Measurements from ENCODE around the gene RBM20. TPM values are rescaled to one million over a fixed set of nuclear protein-coding genes. Genes with fewer than 3 reads are reported as not detected.
A peak's percentile ranks its signal among the peaks of the same experiment; 100 is the strongest.

The RBM20 gene
- total RNA-seq, 1 experiment from 2014 or later: 0.17 TPM

GRCh38 chr10:110751850-110752249 is 107.7 kb downstream of the RBM20 start:
- no peak overlapping the region for H2AFZ ChIP-seq (ENCODE audit: low read length)
- no peak overlapping the region for H3K14ac ChIP-seq (ENCODE audit: insufficient read depth, low read length)
- no peak overlapping the region for H2BK20ac ChIP-seq (ENCODE audit: low read depth, low read length, poor library complexity, severe bottlenecking)
- no peak overlapping the region for H2BK120ac ChIP-seq (ENCODE audit: low read depth, low read length, poor library complexity, severe bottlenecking)
- no peak overlapping the region for H4K8ac ChIP-seq (replicated peaks; ENCODE audit: insufficient read length, low read depth, low read length)
- Mint-ChIP-seq H3K36me3 (ENCODE audit: insufficient read depth in 1 of 3, low read depth in 3 of 3) (no peaks in the 10 kb centered on the region), H3K27ac (peak overlapping the region in 1 of 3 experiments; percentile 50; a peak in 1 of 7 replicates), H3K4me1 (no peaks in the 10 kb centered on the region), H3K4me3 (no peak overlapping the region), H3K9me3 (peaks cover 5 to 9% of the 10 kb centered on the region in 2 experiments; a peak in 3 of 5 replicates), H3K27me3 (ENCODE audit: low read depth) (no peaks in the 10 kb centered on the region; the same call in 1 of the 2 replicates)
- no peak overlapping the region for H4K5ac ChIP-seq (ENCODE audit: insufficient read length, low read depth, low read length)
- H3K4me1 ChIP-seq (ENCODE audit: insufficient read depth, low read length): no peaks in the 10 kb centered on the region
- H2AK5ac ChIP-seq (ENCODE audit: insufficient read length, low read length): no peak overlapping the region
- H3K79me1 ChIP-seq (ENCODE audit: insufficient read depth, low read depth, low read length, poor library complexity, severe bottlenecking): no peaks in the 10 kb centered on the region
- TF ChIP-seq CTCF (conservative IDR thresholded peaks at IDR 0.05): no peak
- H2BK15ac ChIP-seq (ENCODE audit: low read depth, low read length): no peak overlapping the region
- no peaks in the 10 kb centered on the region for H3K23me2 ChIP-seq (ENCODE audit: insufficient read length, low read depth, low read length, poor library complexity, severe bottlenecking)
- H3K23ac ChIP-seq (ENCODE audit: insufficient read length, low read depth, low read length): no peak overlapping the region
- no peak overlapping the region for H4K91ac ChIP-seq (ENCODE audit: insufficient read length, low read depth, low read length)
- H2BK5ac ChIP-seq (ENCODE audit: insufficient read length, low read length): no peak overlapping the region
- no peaks in the 10 kb centered on the region for H3K79me2 ChIP-seq (ENCODE audit: insufficient read depth, low read length)
- no peak overlapping the region for H3K9ac ChIP-seq (ENCODE audit: extremely low read depth, insufficient read length, low read length)
- H3K4me2 ChIP-seq (ENCODE audit: insufficient read depth, insufficient read length, low read length): no peak overlapping the region
- no peak for DNase-seq
- H3K9me3 ChIP-seq (ENCODE audit: control insufficient read depth, low read depth, low read length): no peaks in the 10 kb centered on the region
- no peak overlapping the region for H3K18ac ChIP-seq (ENCODE audit: insufficient read length, low read depth, low read length)
- H3T11ph ChIP-seq (ENCODE audit: low read length): no peak overlapping the region
- WGBS (ENCODE audit: extremely low coverage, insufficient read length, low lambda C conversion rate): no CpG with 5 or more reads among the region's 6 CpGs
- no peaks in the 10 kb centered on the region for H4K20me1 ChIP-seq (ENCODE audit: control insufficient read depth, insufficient read depth, insufficient read length)
- H3K4ac ChIP-seq (ENCODE audit: low read depth, low read length): no peak overlapping the region
- H3K56ac ChIP-seq (ENCODE audit: insufficient read length, low read depth, low read length): no peak overlapping the region
- no peak overlapping the region for H2BK12ac ChIP-seq (ENCODE audit: insufficient read length, low read depth, low read length)
- no peaks in the 10 kb centered on the region for H3K27me3 ChIP-seq (ENCODE audit: insufficient read depth, low read length)
- H3K27ac ChIP-seq (ENCODE audit: insufficient read length, low read depth, low read length): no peak overlapping the region
